ENCODE results near the gene ALDOB.

ALDOB gene

GRCh38 chr9:101376111-101376848 lies 59.3 kb downstream of the ALDOB start:
- no CpG with 5 or more reads among the region's 6 CpGs for WGBS (ENCODE audit: extremely low coverage, insufficient coverage, insufficient read length)
- H3K23ac ChIP-seq (ENCODE audit: low read length) = no peak overlapping the region

DNA sequence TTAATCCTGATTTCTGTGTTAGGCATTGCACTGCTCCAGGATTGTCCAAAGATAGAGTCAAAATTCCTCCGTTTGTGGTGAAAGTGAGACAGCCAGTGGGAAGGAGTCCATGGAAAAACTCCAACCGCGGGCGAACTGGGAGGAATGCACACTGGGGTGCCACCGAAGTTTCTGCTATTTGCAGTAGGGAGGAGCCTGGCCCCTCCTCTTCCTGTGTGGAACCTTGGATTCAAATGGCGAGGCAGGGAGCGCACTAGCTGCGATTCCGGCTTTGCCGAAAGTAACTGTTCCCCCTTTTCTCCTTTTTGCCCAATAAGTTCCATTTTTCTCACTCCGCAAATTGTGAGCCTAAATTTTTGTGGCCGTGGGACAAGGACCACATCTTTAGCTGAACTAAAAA lies 60.0 kb downstream of the ALDOB start:
- Histone ChIP-seq H2BK12ac (ENCODE audit: low read length) (no peak overlapping the region), H3K27me3 (ENCODE audit: insufficient read depth, low read length) (no peaks in the 10 kb centered on the region), H2AFZ (ENCODE audit: insufficient read depth, low read length, poor library complexity) (no peak overlapping the region), H2BK120ac (ENCODE audit: insufficient read depth, low read length, poor library complexity) (no peak overlapping the region), H3K9me3 (ENCODE audit: insufficient read depth, low read depth, low read length) (no peaks in the 10 kb centered on the region), H3K79me2 (ENCODE audit: control insufficient read depth, insufficient read depth, low read length, poor library complexity) (no peaks in the 10 kb centered on the region), H3K27ac (ENCODE audit: low read depth, low read length) (no peak overlapping the region), H4K12ac (ENCODE audit: low read depth, low read length) (no peak overlapping the region), H3K4me1 (ENCODE audit: control insufficient read depth in 1 of 2, insufficient read depth in 2 of 2, low read length in 2 of 2) (peaks cover 0 to 3% of the 10 kb centered on the region in 2 experiments), H2AK5ac (ENCODE audit: low read length) (no peak overlapping the region), H4K91ac (ENCODE audit: low read depth, low read length) (no peak overlapping the region), H3K79me1 (ENCODE audit: low read length) (no peaks in the 10 kb centered on the region), H3K36me3 (ENCODE audit: control insufficient read depth in 1 of 2, insufficient read depth in 2 of 2, low read length in 2 of 2) (no peaks in the 10 kb centered on the region), H3K14ac (ENCODE audit: low read length) (no peak overlapping the region), H3K18ac (ENCODE audit: low read length) (no peak overlapping the region), H3K4me2 (ENCODE audit: low read length) (no peak overlapping the region), H3K4ac (ENCODE audit: low read depth, low read length) (no peak overlapping the region), H2BK5ac (ENCODE audit: low read depth, low read length, poor library complexity) (no peak overlapping the region), H3K4me3 (ENCODE audit: low read depth, low read length) (no peak overlapping the region), H3K23ac (ENCODE audit: low read length) (no peak overlapping the region), H3K9ac (ENCODE audit: low read length) (no peak overlapping the region), H4K8ac (ENCODE audit: low read depth, low read length) (no peak overlapping the region)
- no CpG with 5 or more reads among the region's 12 CpGs for WGBS (ENCODE audit: extremely low coverage, insufficient coverage, insufficient read length)
- no peak for DNase-seq

More at GRCh38 chr9:101376111-101376848, 59.3 kb downstream of the ALDOB start:
- H3K14ac ChIP-seq (ENCODE audit: low read length) = no peak overlapping the region
- no peak overlapping the region for H3K4me2 ChIP-seq (ENCODE audit: low read length)
- H3K9ac ChIP-seq (ENCODE audit: low read length) = no peak overlapping the region
- H2AFZ ChIP-seq (ENCODE audit: insufficient read depth, low read length, poor library complexity) = no peak overlapping the region
- no peaks in the 10 kb centered on the region for H3K36me3 ChIP-seq (ENCODE audit: control insufficient read depth in 1 of 2, insufficient read depth in 2 of 2, low read length in 2 of 2)
- H3K79me2 ChIP-seq (ENCODE audit: control insufficient read depth, insufficient read depth, low read length, poor library complexity) = no peaks in the 10 kb centered on the region
- peaks cover 0 to 3% of the 10 kb centered on the region in 2 experiments for H3K4me1 ChIP-seq (ENCODE audit: control insufficient read depth in 1 of 2, insufficient read depth in 2 of 2, low read length in 2 of 2)
- H2BK12ac ChIP-seq (ENCODE audit: low read length) = no peak overlapping the region
- H4K91ac ChIP-seq (ENCODE audit: low read depth, low read length) = no peak overlapping the region
- H2BK120ac ChIP-seq (ENCODE audit: insufficient read depth, low read length, poor library complexity) = no peak overlapping the region
- H4K8ac ChIP-seq (ENCODE audit: low read depth, low read length) = no peak overlapping the region
- H3K4ac ChIP-seq (ENCODE audit: low read depth, low read length) = no peak overlapping the region
- H3K27me3 ChIP-seq (ENCODE audit: insufficient read depth, low read length) = no peaks in the 10 kb centered on the region
- DNase-seq = peak in 1 of 2 donors; percentile 9
- H3K4me3 ChIP-seq (ENCODE audit: low read depth, low read length) = no peak overlapping the region
- no peak overlapping the region for H3K18ac ChIP-seq (ENCODE audit: low read length)
- H4K12ac ChIP-seq (ENCODE audit: low read depth, low read length) = no peak overlapping the region
- H3K9me3 ChIP-seq (ENCODE audit: insufficient read depth, low read depth, low read length) = no peaks in the 10 kb centered on the region
- no peak overlapping the region for H3K27ac ChIP-seq (ENCODE audit: low read depth, low read length)
- no peaks in the 10 kb centered on the region for H3K79me1 ChIP-seq (ENCODE audit: low read length)
- no peak overlapping the region for H2BK5ac ChIP-seq (ENCODE audit: low read depth, low read length, poor library complexity)
- H2AK5ac ChIP-seq (ENCODE audit: low read length) = no peak overlapping the region

DNA sequence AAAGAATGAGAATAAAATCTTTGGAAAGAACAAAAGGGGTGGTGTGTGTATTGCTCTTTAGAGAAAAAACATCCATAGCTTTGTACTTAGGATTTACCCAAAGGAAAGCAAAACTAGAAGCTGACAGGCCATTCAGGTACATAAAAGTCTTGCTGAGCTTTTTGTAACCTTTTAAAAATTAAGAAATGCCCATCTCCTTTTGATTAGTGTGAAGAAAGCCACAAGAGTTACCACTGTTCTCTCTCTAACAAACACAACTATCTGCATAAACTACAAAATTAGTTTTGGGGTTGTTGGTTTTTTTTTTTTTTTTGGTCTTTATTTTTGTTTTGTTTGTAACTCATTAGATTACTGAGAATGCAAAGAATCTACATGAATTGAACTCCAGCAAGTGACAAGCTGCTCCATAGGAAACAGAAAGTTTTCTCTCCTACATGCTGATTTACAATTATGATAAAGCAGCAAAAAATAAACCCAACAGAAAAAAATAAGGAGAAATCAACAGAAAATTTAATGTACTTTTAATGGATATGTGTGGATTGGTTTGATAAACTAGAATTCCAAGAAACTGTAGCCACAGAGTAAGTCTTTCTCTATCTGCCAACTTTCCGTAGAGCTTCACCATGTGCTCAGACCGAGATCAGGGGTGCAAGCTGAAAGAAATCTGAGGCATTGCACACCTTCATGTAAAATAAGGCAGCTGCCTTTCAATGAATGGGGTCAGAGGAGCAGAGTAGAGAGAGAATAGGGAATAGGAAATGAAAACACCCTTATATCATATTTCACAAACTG lies 63.1 kb downstream of the ALDOB start:
- H4K8ac ChIP-seq (ENCODE audit: low read depth, low read length) = no peak overlapping the region
- no peak overlapping the region for H2AFZ ChIP-seq (ENCODE audit: insufficient read depth, low read length, poor library complexity)
- DNase-seq = no peak
- H2BK5ac ChIP-seq (ENCODE audit: low read depth, low read length, poor library complexity) = no peak overlapping the region
- no peaks in the 10 kb centered on the region for H3K36me3 ChIP-seq (ENCODE audit: control insufficient read depth in 1 of 2, insufficient read depth in 2 of 2, low read length in 2 of 2)
- no peak overlapping the region for H3K18ac ChIP-seq (ENCODE audit: low read length)
- H4K12ac ChIP-seq (ENCODE audit: low read depth, low read length) = no peak overlapping the region
- no peak overlapping the region for H3K4me3 ChIP-seq (ENCODE audit: low read depth, low read length)
- H3K4ac ChIP-seq (ENCODE audit: low read depth, low read length) = no peak overlapping the region
- H2BK120ac ChIP-seq (ENCODE audit: insufficient read depth, low read length, poor library complexity) = no peak overlapping the region
- H3K4me1 ChIP-seq (ENCODE audit: control insufficient read depth in 1 of 2, insufficient read depth in 2 of 2, low read length in 2 of 2) = no peaks in the 10 kb centered on the region
- H2AK5ac ChIP-seq (ENCODE audit: low read length) = no peak overlapping the region
- no peak overlapping the region for H2BK12ac ChIP-seq (ENCODE audit: low read length)
- no peaks in the 10 kb centered on the region for H3K79me1 ChIP-seq (ENCODE audit: low read length)
- no peak overlapping the region for H3K27ac ChIP-seq (ENCODE audit: low read depth, low read length)
- H3K9ac ChIP-seq (ENCODE audit: low read length) = no peak overlapping the region
- WGBS (ENCODE audit: extremely low coverage, insufficient coverage, insufficient read length) = no CpG with 5 or more reads among the region's 2 CpGs
- H4K91ac ChIP-seq (ENCODE audit: low read depth, low read length) = no peak overlapping the region
- H3K9me3 ChIP-seq (ENCODE audit: insufficient read depth, low read depth, low read length) = no peaks in the 10 kb centered on the region
- H3K4me2 ChIP-seq (ENCODE audit: low read length) = no peak overlapping the region
- H3K27me3 ChIP-seq (ENCODE audit: insufficient read depth, low read length) = no peaks in the 10 kb centered on the region
- H3K14ac ChIP-seq (ENCODE audit: low read length) = no peak overlapping the region
- H3K79me2 ChIP-seq (ENCODE audit: control insufficient read depth, insufficient read depth, low read length, poor library complexity) = no peaks in the 10 kb centered on the region
- no peak overlapping the region for H3K23ac ChIP-seq (ENCODE audit: low read length)

- Histone ChIP-seq H3K27ac (ENCODE audit: low read depth, low read length) (no peak overlapping the region), H3K4ac (ENCODE audit: low read depth, low read length) (no peak overlapping the region), H3K18ac (ENCODE audit: low read length) (no peak overlapping the region), H3K4me1 (ENCODE audit: control insufficient read depth in 1 of 2, insufficient read depth in 2 of 2, low read length in 2 of 2) (no peaks in the 10 kb centered on the region), H3K79me1 (ENCODE audit: low read length) (no peaks in the 10 kb centered on the region), H3K23ac (ENCODE audit: low read length) (no peak overlapping the region), H2AK5ac (ENCODE audit: low read length) (no peak overlapping the region), H3K4me2 (ENCODE audit: low read length) (no peak overlapping the region), H3K4me3 (ENCODE audit: low read depth, low read length) (no peak overlapping the region), H3K9ac (ENCODE audit: low read length) (no peak overlapping the region), H3K27me3 (ENCODE audit: insufficient read depth, low read length) (no peaks in the 10 kb centered on the region), H3K9me3 (ENCODE audit: insufficient read depth, low read depth, low read length) (no peaks in the 10 kb centered on the region), H2BK12ac (ENCODE audit: low read length) (no peak overlapping the region), H2BK5ac (ENCODE audit: low read depth, low read length, poor library complexity) (no peak overlapping the region), H3K14ac (ENCODE audit: low read length) (no peak overlapping the region), H4K8ac (ENCODE audit: low read depth, low read length) (no peak overlapping the region), H4K91ac (ENCODE audit: low read depth, low read length) (no peak overlapping the region), H2BK120ac (ENCODE audit: insufficient read depth, low read length, poor library complexity) (no peak overlapping the region), H3K36me3 (ENCODE audit: control insufficient read depth in 1 of 2, insufficient read depth in 2 of 2, low read length in 2 of 2) (no peaks in the 10 kb centered on the region), H2AFZ (ENCODE audit: insufficient read depth, low read length, poor library complexity) (no peak overlapping the region), H3K79me2 (ENCODE audit: control insufficient read depth, insufficient read depth, low read length, poor library complexity) (no peaks in the 10 kb centered on the region), H4K12ac (ENCODE audit: low read depth, low read length) (no peak overlapping the region)
- DNase-seq = no peak
- no CpG with 5 or more reads among the region's 3 CpGs for WGBS (ENCODE audit: extremely low coverage, insufficient coverage, insufficient read length)
Measured at GRCh38 chr9:101371813-101372212, 63.8 kb downstream of the ALDOB start.

Data from trophoblast cell (in vitro differentiated cells and primary cell).